Neutrophil (primary cell): ENCODE measurements around the gene PTPRN2.

Experiments
- H3K27ac ChIP-seq: fragments of 200-600 bp; sonication (generic); 2 replicates; pipeline ENCODE4 v1.5.1; 2016; ENCODE audit warnings: mild to moderate bottlenecking, moderate library complexity
- H3K27me3 ChIP-seq: fragments of 200-600 bp; sonication (generic); 2 replicates; pipeline ENCODE4 v1.6.0; 2016; ENCODE audit warnings: mild to moderate bottlenecking
- H3K36me3 ChIP-seq: fragments of 200-600 bp; sonication (generic); 2 replicates; pipeline ENCODE4 v1.5.1; 2017
- H3K4me1 ChIP-seq, 2 experiments: fragments of 200-600 bp in 1 of 2; sonication (generic) in 1 of 2; 1 replicate in 1 of 2; 2 replicates in 1 of 2; pipeline versions ENCODE4 v1.5.1 to v1.6.1; 2013 to 2016; ENCODE audit warnings: low read depth in 1 of 2, low read length in 1 of 2, mild to moderate bottlenecking in 1 of 2, moderate library complexity in 1 of 2; ENCODE audit not compliant: control insufficient read depth in 1 of 2, insufficient read depth in 1 of 2
- H3K4me3 ChIP-seq, 2 experiments: fragments of 200-600 bp in 1 of 2; sonication (generic) in 1 of 2; 1 replicate in 1 of 2; 2 replicates in 1 of 2; pipeline ENCODE4 v1.5.1; 2013 to 2016; ENCODE audit warnings: low read depth in 1 of 2, low read length in 1 of 2, mild to moderate bottlenecking in 1 of 2, moderate library complexity in 1 of 2
- H3K9me3 ChIP-seq: fragments of 200-600 bp; sonication (generic); 2 replicates; pipeline ENCODE4 v1.5.1; 2016
- TF ChIP-seq, protein P1 (sequence below): fragments of 200-600 bp; sonication (generic); IDR thresholded peaks from 2 replicates; pipeline ENCODE4 v1.5.1; 2016; ENCODE audit warnings: antibody characterized with exemption

The PTPRN2 gene

DNA sequence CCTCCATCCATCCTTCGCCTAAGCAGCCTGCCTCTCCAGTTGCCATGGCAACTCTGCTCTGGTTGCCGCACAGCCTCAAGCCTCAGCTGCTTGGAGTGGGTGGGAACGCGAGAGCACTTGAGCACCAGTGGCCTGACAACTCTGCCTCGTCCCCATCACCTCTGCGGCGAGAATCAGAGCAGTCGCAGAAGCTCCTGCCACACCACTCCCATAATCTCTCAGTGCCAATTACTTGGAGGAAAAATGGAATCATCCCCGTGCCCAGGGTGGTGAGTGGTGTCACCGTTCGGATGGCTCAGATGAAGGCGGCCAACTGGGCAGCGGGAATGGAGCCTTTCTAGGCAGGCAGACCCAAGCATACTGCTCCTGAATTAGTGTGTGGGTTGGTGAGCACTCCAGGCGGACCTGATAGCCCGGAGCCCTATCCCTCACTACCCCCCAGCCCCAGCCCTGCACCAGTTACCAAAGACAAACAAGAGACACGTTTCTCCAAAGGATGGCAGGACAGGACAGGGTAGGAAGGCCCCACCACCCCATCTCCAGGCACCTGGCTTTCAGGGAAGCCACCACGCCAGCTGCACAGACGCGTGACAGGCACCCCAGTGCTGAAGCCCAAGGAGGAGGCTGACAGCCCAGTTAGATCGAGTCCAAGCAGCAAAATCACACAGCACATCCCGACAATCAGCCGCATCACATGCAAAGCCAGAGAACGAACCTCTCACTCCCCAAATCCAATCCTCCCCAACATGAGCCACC is 335.4 kb downstream of the PTPRN2 start:
- Histone ChIP-seq H3K4me1 (no peaks in the 10 kb centered on the region), H3K36me3 (no peaks in the 10 kb centered on the region), H3K9me3 (no peaks in the 10 kb centered on the region), H3K4me3 (no peak overlapping the region), H3K27ac (no peak overlapping the region), H3K27me3 (no peaks in the 10 kb centered on the region)
- TF ChIP-seq, protein P1, sequence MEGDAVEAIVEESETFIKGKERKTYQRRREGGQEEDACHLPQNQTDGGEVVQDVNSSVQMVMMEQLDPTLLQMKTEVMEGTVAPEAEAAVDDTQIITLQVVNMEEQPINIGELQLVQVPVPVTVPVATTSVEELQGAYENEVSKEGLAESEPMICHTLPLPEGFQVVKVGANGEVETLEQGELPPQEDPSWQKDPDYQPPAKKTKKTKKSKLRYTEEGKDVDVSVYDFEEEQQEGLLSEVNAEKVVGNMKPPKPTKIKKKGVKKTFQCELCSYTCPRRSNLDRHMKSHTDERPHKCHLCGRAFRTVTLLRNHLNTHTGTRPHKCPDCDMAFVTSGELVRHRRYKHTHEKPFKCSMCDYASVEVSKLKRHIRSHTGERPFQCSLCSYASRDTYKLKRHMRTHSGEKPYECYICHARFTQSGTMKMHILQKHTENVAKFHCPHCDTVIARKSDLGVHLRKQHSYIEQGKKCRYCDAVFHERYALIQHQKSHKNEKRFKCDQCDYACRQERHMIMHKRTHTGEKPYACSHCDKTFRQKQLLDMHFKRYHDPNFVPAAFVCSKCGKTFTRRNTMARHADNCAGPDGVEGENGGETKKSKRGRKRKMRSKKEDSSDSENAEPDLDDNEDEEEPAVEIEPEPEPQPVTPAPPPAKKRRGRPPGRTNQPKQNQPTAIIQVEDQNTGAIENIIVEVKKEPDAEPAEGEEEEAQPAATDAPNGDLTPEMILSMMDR, result no peak

DNA sequence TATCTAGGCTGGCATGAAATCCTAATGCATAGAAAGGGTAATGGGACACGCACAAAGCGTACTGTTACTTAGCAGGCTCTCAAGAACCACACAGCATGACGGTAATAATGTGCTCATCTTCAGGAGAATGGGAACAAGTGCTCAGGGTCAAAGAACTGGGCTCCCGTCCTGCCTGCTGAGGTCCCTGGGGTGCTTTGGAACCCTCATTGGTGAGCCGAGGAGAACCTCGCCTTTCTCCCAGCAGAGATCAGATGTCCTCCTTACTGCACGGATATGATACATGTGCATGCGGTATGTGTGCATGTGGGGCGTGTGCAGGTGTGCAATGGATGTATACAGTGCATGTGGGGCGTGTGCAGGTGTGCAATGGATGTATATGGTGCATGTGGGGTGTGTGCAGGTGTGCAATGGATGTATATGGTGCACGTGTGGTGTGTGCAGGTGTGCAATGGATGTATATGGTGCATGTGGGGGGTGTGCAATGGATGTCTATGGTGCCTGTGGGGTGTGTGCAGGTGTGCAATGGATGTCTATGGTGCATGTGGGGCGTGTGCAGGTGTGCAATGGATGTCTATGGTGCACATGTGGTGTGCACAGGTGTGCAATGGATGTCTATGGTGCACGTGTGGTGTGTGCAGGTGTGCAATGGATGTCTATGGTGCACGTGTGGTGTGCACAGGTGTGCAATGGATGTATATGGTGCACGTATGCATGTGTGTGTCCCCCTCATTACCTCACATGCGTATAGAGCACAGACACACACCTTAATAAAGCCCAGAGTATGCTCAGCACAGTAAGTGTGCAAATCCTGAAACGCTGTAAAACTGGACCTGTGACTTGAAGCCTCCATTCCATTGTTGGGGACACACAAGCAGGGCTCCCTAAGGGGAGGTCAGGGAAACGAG is 336.3 kb downstream of the PTPRN2 start:
- TF ChIP-seq, protein P1, result no peak
- H3K9me3 ChIP-seq, result no peaks in the 10 kb centered on the region
- H3K27ac ChIP-seq, result no peak overlapping the region
- H3K36me3 ChIP-seq, result no peaks in the 10 kb centered on the region
- H3K4me1 ChIP-seq, result no peaks in the 10 kb centered on the region
- no peak overlapping the region for H3K4me3 ChIP-seq
- no peaks in the 10 kb centered on the region for H3K27me3 ChIP-seq

DNA sequence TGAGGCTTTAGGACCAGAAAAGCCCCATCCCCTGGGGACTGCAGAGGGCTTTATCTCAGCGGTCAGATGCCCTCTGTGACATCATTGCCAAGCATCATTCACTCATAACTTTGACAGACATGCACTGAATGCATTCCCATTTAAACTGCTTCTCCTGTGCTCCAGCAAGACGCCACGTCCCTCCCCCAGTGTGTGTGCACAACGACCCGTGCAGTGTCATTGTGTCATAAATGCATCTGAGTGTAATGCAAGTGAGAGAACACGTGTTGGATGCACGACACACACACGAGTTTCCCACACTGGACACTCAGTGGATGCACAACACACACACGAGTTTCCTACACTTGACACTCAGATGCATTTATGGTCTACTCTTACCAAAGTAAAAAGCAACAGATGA is 337.9 kb downstream of the PTPRN2 start:
- no peaks in the 10 kb centered on the region for H3K27me3 ChIP-seq
- no peak overlapping the region for H3K4me3 ChIP-seq
- H3K9me3 ChIP-seq, result no peaks in the 10 kb centered on the region
- TF ChIP-seq, protein P1, result no peak
- no peaks in the 10 kb centered on the region for H3K4me1 ChIP-seq
- no peaks in the 10 kb centered on the region for H3K36me3 ChIP-seq
- no peak overlapping the region for H3K27ac ChIP-seq

DNA sequence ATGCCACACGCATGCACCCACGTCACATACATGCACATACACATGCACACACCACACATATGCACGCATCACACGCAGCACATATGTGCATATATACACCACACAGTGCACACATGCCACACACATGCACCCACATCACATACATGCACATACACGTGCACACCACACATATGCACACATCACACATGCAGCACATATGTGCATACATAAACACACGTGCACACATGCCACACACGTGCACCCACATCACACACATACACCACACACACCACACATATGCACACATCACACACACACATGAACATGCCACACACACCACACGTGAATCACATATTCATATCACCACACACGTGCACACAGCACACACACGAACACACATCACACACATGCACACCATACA is 338.8 kb downstream of the PTPRN2 start:
- TF ChIP-seq, protein P1, result no peak
- no peaks in the 10 kb centered on the region for H3K9me3 ChIP-seq
- H3K36me3 ChIP-seq, result no peaks in the 10 kb centered on the region
- H3K4me1 ChIP-seq, result no peaks in the 10 kb centered on the region
- H3K4me3 ChIP-seq, result no peak overlapping the region
- no peaks in the 10 kb centered on the region for H3K27me3 ChIP-seq
- no peak overlapping the region for H3K27ac ChIP-seq

DNA sequence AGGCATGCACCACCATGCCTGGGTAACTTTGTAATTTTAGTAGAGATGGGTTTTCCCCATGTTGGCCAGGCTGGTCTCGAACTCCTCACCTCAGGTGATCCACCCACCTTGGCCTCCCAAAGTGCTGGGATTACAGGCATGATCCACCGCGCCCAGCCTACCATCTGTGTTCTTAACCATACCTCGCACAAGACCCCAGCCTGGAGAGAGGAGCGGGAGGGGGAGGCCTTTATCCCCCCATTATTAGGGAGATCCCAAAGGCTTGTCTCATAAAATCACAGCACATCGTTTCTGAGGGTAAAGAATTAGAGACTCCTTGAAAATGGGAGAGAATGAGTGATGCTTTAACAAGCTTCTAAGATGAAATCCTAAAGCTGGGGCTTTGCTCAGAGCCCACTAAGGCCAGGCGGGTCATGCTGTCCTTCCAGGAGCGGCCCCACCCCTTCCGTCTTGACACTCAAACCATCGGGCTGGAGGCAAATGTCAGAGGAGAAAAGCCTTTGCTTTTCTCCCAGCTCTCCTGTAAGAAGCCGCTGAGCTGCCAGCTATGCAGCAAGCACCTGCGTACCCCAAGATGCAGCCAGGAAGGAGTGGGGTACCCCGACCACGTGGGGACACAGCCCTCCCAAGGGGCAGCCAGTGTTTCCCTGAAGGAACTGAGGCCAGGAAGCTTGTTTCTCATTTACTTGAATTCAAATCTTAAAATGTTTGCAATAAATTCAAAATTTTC is 339.7 kb downstream of the PTPRN2 start:
- H3K9me3 ChIP-seq, result no peaks in the 10 kb centered on the region
- H3K4me1 ChIP-seq, result no peaks in the 10 kb centered on the region
- H3K4me3 ChIP-seq, result no peak overlapping the region
- no peaks in the 10 kb centered on the region for H3K27me3 ChIP-seq
- H3K36me3 ChIP-seq, result no peaks in the 10 kb centered on the region
- H3K27ac ChIP-seq, result no peak overlapping the region
- TF ChIP-seq, protein P1, result no peak
